ENCODE measurements around the gene AK1. TPM values are rescaled to one million over a fixed set of nuclear protein-coding genes. Genes with fewer than 3 reads are reported as not detected.

Gene AK1
- total RNA-seq, 4 donors from 2014 or later, result 14.2 to 35.6 (median 19.1) TPM

GRCh38 chr9:127915325-127915752, 37.9 kb upstream of the AK1 start:
- TF ChIP-seq CTCF (IDR thresholded peaks at IDR 0.05; ENCODE audit: low read depth), result no peak

GRCh38 chr9:127913682-127914081, 36.2 kb upstream of the AK1 start:
- no peak for TF ChIP-seq CTCF (IDR thresholded peaks at IDR 0.05; ENCODE audit: low read depth)

GRCh38 chr9:127912882-127913281, 35.4 kb upstream of the AK1 start:
- no peak for TF ChIP-seq CTCF (IDR thresholded peaks at IDR 0.05; ENCODE audit: low read depth)

GRCh38 chr9:127912296-127912695, 34.8 kb upstream of the AK1 start:
- TF ChIP-seq CTCF (IDR thresholded peaks at IDR 0.05; ENCODE audit: low read depth), result no peak

GRCh38 chr9:127910613-127911205, 33.2 kb upstream of the AK1 start:
- no peak for TF ChIP-seq CTCF (IDR thresholded peaks at IDR 0.05; ENCODE audit: low read depth)

- TF ChIP-seq CTCF (IDR thresholded peaks at IDR 0.05; ENCODE audit: low read depth), result no peak
These were observed 32.4 kb upstream of the AK1 start for GRCh38 chr9:127909839-127910273.

GRCh38 chr9:127908660-127908926, 31.1 kb upstream of the AK1 start:
- TF ChIP-seq CTCF (IDR thresholded peaks at IDR 0.05; ENCODE audit: low read depth), result no peak

Data from subcutaneous adipose tissue (tissue), 4 donors.